Peyer's patch (tissue), 4 donors: Measurements from ENCODE around the gene PRPF40A.

Experiments used
- CTCF ChIP-seq, 6 experiments: fragments of 450-650 bp in 4 of 6; fragments of 200-600 bp in 2 of 6; sonication (generic) in 1 of 6; IDR thresholded peaks; one replicate each; pipeline ENCODE4 v1.5.1; 2017 to 2019; ENCODE audit warnings: antibody characterized with exemption in 6 of 6, mild to moderate bottlenecking in 3 of 6, moderate library complexity in 1 of 6
- POLR2A ChIP-seq, 2 donors: fragments of 450-650 bp; IDR thresholded peaks; one replicate each; pipeline ENCODE4 v1.5.1; 2017; ENCODE audit warnings: antibody characterized with exemption in 2 of 2, mild to moderate bottlenecking in 2 of 2, moderate library complexity in 2 of 2

- TF ChIP-seq POLR2A (IDR thresholded peaks at IDR 0.05) (no peak), CTCF (IDR thresholded peaks at IDR 0.05) (no peak)
These were observed 46.4 kb upstream of the PRPF40A start for GRCh38 chr2:152763651-152764050.
